Adrenal gland (tissue), 12 donors: ENCODE data around the gene KRT1. TPM values are rescaled to one million over a fixed set of nuclear protein-coding genes. Genes with fewer than 3 reads are reported as not detected.

ENCODE experiments used
- DNase-seq, 7 donors: peaks; one replicate each; pipeline ENCODE4 v3.0.0-alpha.2; 2019 to 2020
- H3K27ac ChIP-seq, 5 donors: fragments of 200-600 bp; sonication (generic) in 4 of 5; 1 replicate in 3 of 5; 2 replicates in 2 of 5; pipeline versions ENCODE4 v1.5.1 to v1.8.0; 2016 to 2020; ENCODE audit warnings: mild to moderate bottlenecking in 1 of 5
- H3K27me3 ChIP-seq: fragments of 200-600 bp; 2 replicates; pipeline ENCODE4 v1.8.0; 2021
- H3K36me3 ChIP-seq, 2 donors: fragments of 200-600 bp; replicated peaks in 1 of 2; 1 replicate in 1 of 2; 2 replicates in 1 of 2; pipeline versions ENCODE4 v1.5.1 to v1.8.0; 2018 to 2022
- H3K4me1 ChIP-seq, 2 donors: fragments of 200-600 bp; replicated peaks in 1 of 2; 1 replicate in 1 of 2; 2 replicates in 1 of 2; pipeline versions ENCODE4 v1.5.1 to v1.8.0; 2018 to 2021
- H3K4me3 ChIP-seq, 4 donors: fragments of 200-600 bp; sonication (generic) in 3 of 4; one replicate each; pipeline ENCODE4 v1.5.1; 2016 to 2018
- H3K9me3 ChIP-seq, 3 donors: fragments of 200-600 bp; sonication (generic) in 1 of 3; replicated peaks in 1 of 3; 1 replicate in 2 of 3; 2 replicates in 1 of 3; pipeline versions ENCODE4 v1.5.1 to v1.8.0; 2016 to 2021
- CTCF ChIP-seq, 6 experiments: fragments of 450-650 bp in 4 of 6; fragments of 200-600 bp in 2 of 6; sonication (generic) in 1 of 6; IDR thresholded peaks; 1 replicate in 5 of 6; 2 replicates in 1 of 6; pipeline versions ENCODE4 v1.5.1 to v1.8.0; 2016 to 2021; ENCODE audit warnings: antibody characterized with exemption in 6 of 6, mild to moderate bottlenecking in 2 of 6, moderate library complexity in 1 of 6
- POLR2A ChIP-seq, 2 donors: fragments of 450-650 bp; IDR thresholded peaks; one replicate each; pipeline ENCODE4 v1.6.1; 2017; ENCODE audit warnings: antibody characterized with exemption in 2 of 2, mild to moderate bottlenecking in 2 of 2, moderate library complexity in 1 of 2
- WGBS, 4 donors: extraction: QIAGEN DNeasy Blood & Tissue Kit in 2 of 4; methylation state at CpG; one replicate each; pipeline versions ENCODE4 v1.1.5 to v1.1.7; 2013 to 2017; 5-methylcytosine and 5-hydroxymethylcytosine counted together
- intact Hi-C, 2 donors: fragments of 100-400 bp; cut with DNase I; formaldehyde crosslinking; loops; one replicate each; pipeline versions ENCODE4 v1.14.1 to v1.15.0; 2022 to 2023
- polyA plus RNA-seq, 3 donors: library from polyadenylated mRNA; stranded (reverse); fragments of 200-250 nt in 2 of 3; fragments of 350-450 nt in 1 of 3; fragmentation: Illumina TruSeq in 1 of 3; extraction: RNeasy Lipid Tissue Mini Kit (QIAGEN cat#74804) in 1 of 3; gene quantifications; one replicate each; pipeline ENCODE4 v1.2.3, GENCODE V29; 2013 to 2014
- total RNA-seq, 9 donors: library from RNA; depleted of rRNA in 4 of 9; stranded (reverse); fragments of >200 nt in 4 of 9; fragments of 120-200 nt in 1 of 9; fragmentation: NEBNext Ultra II Directional in 1 of 9; extraction: Animal tissue kit (Norgen Biotek cat#: 25700) in 1 of 9; gene quantifications; one replicate each; pipeline versions ENCODE4 v1.1.0 to v1.2.4, GENCODE V29; 2013 to 2023
- donor health status: healthy with polysubstance abuse.
- donor health status: Bipolar disorder and iron deficiency.
- donor health status: DM: yes; HTN: yes; CAD: no.
- donor health status: DM: no; HTN: no; CAD: no.
- donor health status: DM: no; HTN: no; CAD: no.
- donor health status: DM: yes; HTN: yes; CAD: no.

KRT1 gene
- total and polyA plus RNA-seq, 12 donors = 0.08 to 0.67 TPM; not detected in 10

GRCh38 chr12:52661668-52662067, 18.5 kb downstream of the KRT1 start:
- TF ChIP-seq CTCF (IDR thresholded peaks at IDR 0.05) = no peak
- no peak for TF ChIP-seq POLR2A (IDR thresholded peaks at IDR 0.05)
- no peak for DNase-seq
- intact Hi-C loops = no loop called here
- 76 to 88% (median 86%) methylated on average over 3 of the region's 3 CpGs for WGBS, 4 donors
- Histone ChIP-seq H3K36me3 (no peaks in the 10 kb centered on the region), H3K4me3 (no peak overlapping the region), H3K9me3 (no peaks in the 10 kb centered on the region), H3K4me1 (no peaks in the 10 kb centered on the region), H3K27me3 (peaks cover 14% of the 10 kb centered on the region), H3K27ac (no peak overlapping the region)

DNA sequence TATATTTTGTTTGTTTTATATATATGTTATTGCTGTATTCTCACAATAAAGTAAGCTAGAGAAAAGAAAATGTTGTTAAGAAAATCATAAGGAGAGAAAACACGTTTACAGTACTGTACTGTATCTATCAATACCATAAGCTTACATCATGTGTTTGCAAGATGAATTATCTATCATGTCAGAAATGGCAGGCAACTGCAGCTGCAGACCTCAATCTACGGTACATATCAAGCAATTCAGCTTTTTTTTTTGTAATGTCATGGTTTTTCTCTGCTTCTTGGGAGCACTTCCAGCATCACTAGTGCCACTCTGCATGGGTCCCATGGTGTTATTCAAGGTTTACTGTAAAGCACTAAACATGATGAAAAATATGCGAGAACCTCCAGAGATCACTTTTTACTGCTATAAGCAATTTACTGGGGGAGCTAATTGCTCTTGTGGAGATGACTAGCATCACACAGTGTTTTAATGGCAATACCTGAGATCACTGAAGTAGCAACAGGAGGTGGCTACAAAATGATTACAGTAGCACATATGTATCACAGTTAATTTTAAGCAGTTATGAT, 19.2 kb downstream of the KRT1 start:
- WGBS, 4 donors = 76 to 78% (median 76%) methylated on average over 3 of the region's 3 CpGs
- intact Hi-C loops = no loop called here
- Histone ChIP-seq H3K4me3 (no peak overlapping the region), H3K27me3 (peaks cover 9% of the 10 kb centered on the region), H3K4me1 (no peaks in the 10 kb centered on the region), H3K27ac (no peak overlapping the region), H3K36me3 (no peaks in the 10 kb centered on the region), H3K9me3 (no peaks in the 10 kb centered on the region)
- no peak for TF ChIP-seq POLR2A (IDR thresholded peaks at IDR 0.05)
- no peak for TF ChIP-seq CTCF (IDR thresholded peaks at IDR 0.05)
- no peak for DNase-seq

DNA sequence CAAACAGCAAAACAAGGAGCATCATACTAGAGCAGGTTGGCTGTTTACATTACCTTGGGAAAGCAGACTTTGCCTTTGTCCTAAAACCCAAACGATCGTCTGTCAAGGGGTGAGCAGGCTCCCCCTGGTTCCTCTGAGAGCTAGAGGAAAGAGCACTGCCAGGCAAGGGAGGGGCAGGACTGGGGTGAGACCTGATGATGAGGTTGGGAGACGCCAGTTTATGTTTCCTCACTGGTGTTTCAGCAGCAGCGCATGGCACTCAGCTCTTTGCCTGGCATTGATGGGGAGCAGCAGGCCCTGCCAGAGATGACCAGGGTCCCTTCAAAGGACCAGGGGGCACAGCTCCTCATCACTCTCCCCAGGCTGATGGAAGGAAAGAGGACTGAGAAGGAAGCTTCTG, 20.3 kb downstream of the KRT1 start:
- DNase-seq = peak in 1 of 7 donors; percentile 15
- TF ChIP-seq CTCF (IDR thresholded peaks at IDR 0.05) (no peak), POLR2A (IDR thresholded peaks at IDR 0.05) (no peak)
- no peaks in the 10 kb centered on the region for H3K27me3 ChIP-seq
- no peaks in the 10 kb centered on the region for H3K4me1 ChIP-seq
- no peak overlapping the region for H3K27ac ChIP-seq
- H3K9me3 ChIP-seq = no peaks in the 10 kb centered on the region
- intact Hi-C loops = no loop called here
- WGBS, 4 donors = 65 to 91% (median 83%) methylated on average over 4 of the region's 4 CpGs
- H3K36me3 ChIP-seq = no peaks in the 10 kb centered on the region
- no peak overlapping the region for H3K4me3 ChIP-seq

DNA sequence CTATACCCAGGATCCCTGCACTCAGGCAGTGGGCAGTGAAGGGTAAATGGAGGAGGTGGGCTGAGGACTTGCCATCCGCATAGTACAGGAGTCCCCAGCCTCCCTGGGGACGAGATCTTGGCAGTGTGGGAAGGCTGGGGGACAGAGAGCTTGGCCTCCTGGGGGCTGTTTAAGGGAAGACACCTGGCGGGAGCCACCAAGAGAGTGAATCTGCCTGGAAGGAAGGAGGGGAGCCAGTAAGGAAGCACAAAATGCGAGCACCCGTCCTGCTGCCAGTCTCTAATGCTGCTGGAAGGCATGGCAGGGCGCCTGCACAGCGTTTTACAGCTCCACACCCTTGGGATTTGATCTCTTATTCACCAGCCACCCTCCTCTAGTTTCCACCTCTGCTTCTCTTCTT, 20.8 kb downstream of the KRT1 start:
- Histone ChIP-seq H3K36me3 (no peaks in the 10 kb centered on the region), H3K4me1 (no peaks in the 10 kb centered on the region), H3K9me3 (no peaks in the 10 kb centered on the region), H3K27me3 (peaks cover 4% of the 10 kb centered on the region), H3K27ac (no peak overlapping the region), H3K4me3 (no peak overlapping the region)
- no peak for DNase-seq
- intact Hi-C loops = no loop called here
- TF ChIP-seq POLR2A (IDR thresholded peaks at IDR 0.05) = no peak
- TF ChIP-seq CTCF (IDR thresholded peaks at IDR 0.05) = no peak
- 59 to 81% (median 68%) methylated on average over 7 of the region's 7 CpGs for WGBS, 4 donors
